Placental pericyte (primary cell): ENCODE results near the gene RUSF1. TPM values are rescaled to one million over a fixed set of nuclear protein-coding genes. Genes with fewer than 3 reads are reported as not detected.

Experiments
- total RNA-seq: library from RNA; depleted of rRNA; stranded (reverse); fragments of >200 nt; gene quantifications from 2 replicates; pipeline ENCODE4 v1.2.3, GENCODE V29; 2012

The RUSF1 gene
- 63.0 and 97.2 TPM in 2 replicates for total RNA-seq

DNA sequence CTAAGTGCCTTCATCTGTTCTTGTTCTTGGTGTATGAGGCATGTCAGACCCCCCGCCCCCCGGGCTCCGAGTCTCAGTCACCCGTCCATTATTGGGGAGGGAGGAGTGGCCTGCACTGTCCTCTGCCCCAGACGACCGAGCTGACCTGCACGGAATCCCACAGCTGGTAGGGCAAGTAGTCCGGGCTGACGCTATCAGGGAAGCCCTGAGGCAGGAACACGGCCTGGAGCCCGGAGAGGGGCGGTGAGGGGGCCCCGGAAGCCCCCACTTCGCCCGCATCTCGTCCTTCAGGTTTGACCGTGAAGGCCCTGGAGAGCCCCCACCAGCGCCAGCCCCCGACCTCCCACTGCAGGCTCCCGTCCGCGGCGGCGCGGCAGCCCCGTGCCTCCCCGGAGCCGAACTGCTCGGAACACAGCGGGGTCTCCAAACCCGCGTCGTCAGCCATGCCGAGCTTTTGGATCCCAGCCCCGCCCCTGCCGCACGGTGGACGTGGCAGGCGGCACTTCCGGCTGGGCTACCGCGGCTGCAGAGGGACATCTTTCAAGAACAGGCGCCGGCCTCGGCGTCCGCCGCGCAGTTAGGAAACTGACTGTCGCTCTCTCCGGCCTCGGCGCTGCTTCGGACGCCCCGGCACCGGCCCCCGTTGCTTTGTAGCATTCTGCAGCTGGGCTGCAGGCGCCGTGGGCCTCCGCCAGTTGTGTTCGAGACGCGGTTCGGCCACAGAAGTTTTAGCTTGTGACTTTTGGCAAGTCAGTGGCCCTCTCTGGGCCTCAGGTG lies at the start of gene RUSF1:
TSS of gene RUSF1 (minus strand) at position 463 of the 777 bp plus-strand sequence. CDS start at position 445, 18 bp downstream.

GRCh38 chr16:31527734-31528274 lies 19.6 kb upstream of the RUSF1 start, which contains the start of gene AHSP:
Gene AHSP, plus strand, starts transcription at chr16:31527900. Its CDS starts 240 bp downstream, at chr16:31528140.

DNA sequence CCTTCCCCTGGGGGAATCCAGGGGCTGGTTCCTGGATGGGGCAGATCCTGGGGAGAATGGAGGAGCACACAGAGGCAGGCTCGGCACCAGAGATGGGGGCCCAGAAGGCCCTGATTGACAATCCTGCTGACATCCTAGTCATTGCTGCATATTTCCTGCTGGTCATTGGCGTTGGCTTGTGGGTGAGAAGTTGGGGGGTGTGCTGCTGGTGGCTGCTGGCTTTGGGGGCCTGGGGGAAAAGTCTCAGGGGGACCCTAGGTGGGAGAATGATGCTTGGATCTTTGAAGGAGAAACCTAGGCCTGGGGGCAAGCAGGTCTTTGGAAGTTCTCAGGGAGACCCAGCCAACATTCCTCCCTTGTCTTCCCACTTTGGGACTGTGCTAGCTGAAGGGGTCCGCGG lies 25.1 kb downstream of the RUSF1 start, which contains the start of gene SLC5A2:
TSS of gene SLC5A2 (plus strand) at position 43 of the 400 bp plus-strand sequence. CDS start at position 57, 14 bp downstream.

DNA sequence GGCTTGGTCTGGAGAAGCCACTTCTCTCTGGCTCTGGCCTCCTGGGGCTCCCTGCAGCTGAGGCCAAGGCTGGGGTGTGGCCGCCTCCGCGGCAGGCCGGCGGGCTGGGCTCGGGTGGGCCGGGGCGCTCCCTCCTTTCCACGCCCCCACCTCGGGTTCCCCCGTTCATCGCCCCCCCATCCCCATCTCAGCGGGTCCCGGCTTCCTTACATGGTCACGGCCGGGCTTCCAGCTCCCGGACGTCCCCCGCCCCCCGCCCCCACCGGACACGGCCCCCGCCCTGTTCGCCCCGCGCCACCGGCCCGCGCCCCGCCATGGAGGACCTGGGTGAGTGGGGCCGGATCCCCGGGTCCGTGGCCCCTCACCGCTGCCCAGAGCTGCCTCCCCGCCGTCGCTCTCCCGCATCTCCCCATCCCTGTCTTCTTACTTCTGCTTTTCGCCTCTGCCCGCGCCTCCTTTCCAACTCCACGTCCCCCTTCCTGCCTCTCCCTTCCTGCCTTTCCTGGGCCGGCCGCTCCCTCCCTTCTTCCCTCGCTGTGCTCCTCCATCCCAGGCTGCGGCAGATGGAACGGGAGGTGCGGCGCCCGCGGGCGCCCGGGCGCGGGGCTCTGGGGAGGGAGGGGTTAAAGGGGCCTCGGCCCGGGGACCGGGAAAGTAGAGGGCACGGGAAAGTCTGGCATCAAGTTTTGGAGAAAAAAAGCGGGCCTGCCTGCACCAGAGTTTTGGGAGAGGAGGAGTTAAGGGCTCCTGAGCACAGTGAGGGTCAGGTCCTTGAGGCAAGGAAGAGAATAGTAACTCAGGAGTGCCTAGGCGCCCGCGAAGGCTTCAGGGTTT lies 36.1 kb downstream of the RUSF1 start, which contains the start of gene TGFB1I1:
TSS of gene TGFB1I1 (plus strand) at position 278 of the 834 bp plus-strand sequence. CDS start at position 315, 37 bp downstream.

GRCh38 chr16:31458844-31459686 lies 49.1 kb downstream of the RUSF1 start, which contains the start of gene ARMC5:
Gene ARMC5, plus strand, starts transcription at chr16:31459501. Its CDS starts 24 bp downstream, at chr16:31459525.

Other genes with a start within 250 kb of the RUSF1 start
- 0.43 TPM in 1 of 2 replicates, not detected in the other for gene ITGAM, start 248.4 kb downstream of the RUSF1 start, total RNA-seq
- under 0.01 TPM in 1 of 2 replicates, not detected in the other for gene ITGAX, start 153.2 kb downstream of the RUSF1 start, total RNA-seq
- not detected in 2 replicates for gene ITGAD, start 115.1 kb downstream of the RUSF1 start, total RNA-seq
- gene COX6A2, start 80.0 kb downstream of the RUSF1 start, total RNA-seq: not detected in 2 replicates
- 0.29 and 0.66 TPM in 2 replicates for gene ZNF843, start 65.6 kb downstream of the RUSF1 start, total RNA-seq
- gene ARMC5, start 48.9 kb downstream of the RUSF1 start, total RNA-seq: 10.5 and 16.3 TPM in 2 replicates
- gene TGFB1I1, start 36.2 kb downstream of the RUSF1 start, total RNA-seq: 106 and 170 TPM in 2 replicates
- gene SLC5A2, start 25.3 kb downstream of the RUSF1 start, total RNA-seq: not detected in 2 replicates
- not detected in 2 replicates for gene AHSP, start 19.5 kb upstream of the RUSF1 start, total RNA-seq